HG03064 (cell line): ENCODE data around the gene POU3F1.
"Not testable (repeated sequence)": the region's sequence is repeated elsewhere in the genome, so short reads cannot be mapped to it uniquely, and the experiment has no call there.

Experiments used
- ATAC-seq: cut with Tn5 transposase; IDR thresholded peaks from one replicate; pipeline ENCODE4 v1.9.1; 2021; ENCODE audit warnings: low read depth; ENCODE audit not compliant: unreplicated experiment

The POU3F1 gene

GRCh38 chr1:38050397-38051078 is 3.9 kb upstream of the POU3F1 start:
- ATAC-seq = no peak

- no peak for ATAC-seq
Measured at GRCh38 chr1:38047603-38048141, 1.1 kb upstream of the POU3F1 start.

- peak; percentile 59 for ATAC-seq
Measured at GRCh38 chr1:38046884-38047602, 450 bp upstream of the POU3F1 start.

GRCh38 chr1:38045401-38046332 is 926 bp downstream of the POU3F1 start:
- no peak for ATAC-seq

DNA sequence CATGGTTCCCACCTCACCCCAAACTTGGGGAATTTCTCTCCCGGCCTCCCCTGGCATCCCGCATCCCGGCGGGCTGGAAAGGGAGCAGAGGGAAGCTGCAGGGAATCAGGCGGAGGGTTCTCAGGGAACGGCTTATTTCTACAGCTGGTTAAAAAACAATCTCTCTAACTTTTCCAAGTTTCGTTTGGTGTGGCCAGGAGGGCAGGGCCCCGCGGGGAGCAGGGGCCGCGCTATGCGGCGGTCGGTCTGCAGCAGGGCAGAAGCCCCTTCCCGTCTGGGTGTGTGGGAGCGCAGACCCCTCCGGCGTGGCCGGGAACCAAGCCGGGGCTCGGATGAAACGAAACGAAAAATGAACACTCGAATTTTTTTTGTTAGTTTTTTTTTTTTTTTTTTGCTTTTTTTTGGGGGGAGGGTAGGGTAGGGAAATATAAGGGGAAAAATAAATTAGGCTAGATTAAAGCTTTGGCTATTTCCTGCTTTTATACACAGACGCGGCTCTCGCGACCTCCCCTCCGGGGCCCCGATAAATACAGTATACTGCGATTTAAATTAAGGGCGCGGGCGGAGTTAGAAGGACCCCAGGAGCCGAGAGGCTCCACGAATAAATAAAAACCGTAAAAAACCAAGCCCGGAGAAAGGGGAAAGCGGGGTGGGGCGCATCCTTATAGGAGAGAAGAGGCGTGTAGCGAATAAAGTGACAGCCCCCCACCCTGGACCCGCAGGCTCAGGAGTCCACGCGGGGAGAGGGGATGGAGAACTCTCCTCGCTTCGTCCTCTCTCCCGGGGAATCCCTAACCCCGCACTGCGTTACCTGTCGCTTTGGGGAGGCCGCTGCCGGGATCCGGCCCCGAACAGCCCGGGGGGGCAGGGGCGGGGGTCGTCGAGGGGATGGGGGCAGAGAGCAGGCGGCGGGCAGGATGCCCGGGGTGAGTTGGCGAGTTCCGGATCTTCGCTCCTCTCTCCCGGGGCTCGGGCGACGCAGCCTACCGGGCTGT is 2.1 kb downstream of the POU3F1 start:
- ATAC-seq = no peak

DNA sequence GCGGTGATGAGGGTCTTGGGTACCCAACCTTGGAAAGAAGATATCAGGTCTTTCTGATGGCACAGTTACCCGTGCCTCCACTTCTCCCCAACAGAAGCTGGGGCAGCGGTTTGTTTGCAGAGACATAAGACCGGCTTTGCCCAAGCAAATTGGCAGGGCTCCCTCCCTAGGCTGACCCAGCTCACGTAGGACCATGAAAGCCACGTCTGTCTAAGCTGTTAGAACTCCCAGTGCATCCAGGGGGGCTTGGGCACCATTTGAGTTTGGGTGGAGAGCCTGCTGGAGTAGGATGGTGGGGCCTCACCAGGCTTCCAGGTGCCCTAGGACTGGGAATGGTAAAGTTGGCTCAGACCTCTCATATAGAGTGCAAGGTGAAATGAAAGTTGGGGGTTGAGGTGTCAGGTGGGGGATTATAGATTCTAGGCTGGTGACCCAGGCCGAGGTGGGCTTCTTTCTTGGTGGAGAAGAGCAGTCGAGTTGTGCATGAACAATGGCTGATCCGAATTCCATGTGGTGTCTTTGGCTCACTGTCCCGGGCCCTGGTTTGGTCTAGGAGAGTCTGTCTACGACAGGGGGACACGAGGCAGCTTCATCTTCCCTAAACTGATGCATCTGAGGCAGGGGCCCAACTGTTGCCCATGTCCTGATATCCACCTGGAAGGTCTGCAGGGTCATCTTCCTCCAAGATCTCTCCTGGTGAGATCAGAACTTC is 3.4 kb downstream of the POU3F1 start:
- no peak for ATAC-seq

- no peak for ATAC-seq
Measured at GRCh38 chr1:38041936-38042834, 4.4 kb downstream of the POU3F1 start.

DNA sequence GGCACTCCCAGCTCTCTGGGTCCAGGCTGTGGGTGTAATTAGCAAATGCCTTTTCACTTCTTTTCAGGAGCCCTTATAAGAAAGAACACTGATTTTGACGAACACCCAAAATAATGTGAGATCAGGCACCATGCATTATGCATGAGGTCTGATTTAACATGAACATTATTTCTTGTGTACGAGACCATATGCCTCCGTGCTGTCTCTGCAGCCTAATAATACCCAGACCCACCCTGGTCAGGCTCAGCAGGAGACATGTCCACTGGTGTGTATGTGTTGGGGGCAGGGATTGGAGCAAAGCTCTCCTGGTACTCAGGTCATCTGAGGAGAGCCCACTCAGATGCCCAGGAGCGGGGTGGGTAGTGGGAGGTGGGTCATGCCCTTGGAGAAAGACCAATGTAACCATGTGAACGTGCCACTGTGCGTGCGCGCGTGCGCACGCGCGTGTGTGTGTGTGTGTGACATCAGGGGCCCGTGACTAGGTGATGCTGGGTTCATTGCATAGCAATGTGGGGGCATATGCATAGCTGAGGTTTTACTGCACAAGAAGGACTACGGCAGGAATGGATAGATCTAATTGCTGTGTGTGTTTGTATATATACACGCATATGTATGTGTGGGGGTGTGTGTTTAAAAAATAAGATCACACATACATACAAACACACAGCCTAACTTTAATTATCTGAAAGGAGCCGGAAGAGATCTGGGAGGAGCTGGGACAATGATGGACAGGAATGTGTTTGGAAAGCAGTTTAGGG is 7.1 kb downstream of the POU3F1 start:
- no peak for ATAC-seq

DNA sequence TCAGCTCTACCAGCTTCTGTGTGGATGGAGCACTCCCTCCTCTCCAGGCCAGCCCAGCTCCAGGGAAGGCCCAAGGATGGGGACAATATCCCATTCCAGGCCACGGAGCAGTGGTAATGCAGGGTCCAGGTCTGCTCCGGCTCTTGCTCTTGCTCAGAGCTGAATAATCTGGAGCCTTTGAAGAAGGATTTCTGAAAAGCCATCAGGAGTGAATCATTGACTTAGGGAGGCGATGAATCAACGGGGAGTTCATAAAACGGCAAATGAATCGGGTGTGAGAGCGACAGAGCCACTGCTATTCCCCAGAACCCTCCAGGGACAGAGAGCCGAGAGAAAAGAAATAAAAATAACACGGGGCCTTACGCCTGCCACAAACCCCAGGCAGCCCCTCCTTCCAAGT is 7.7 kb downstream of the POU3F1 start:
- ATAC-seq = no peak

DNA sequence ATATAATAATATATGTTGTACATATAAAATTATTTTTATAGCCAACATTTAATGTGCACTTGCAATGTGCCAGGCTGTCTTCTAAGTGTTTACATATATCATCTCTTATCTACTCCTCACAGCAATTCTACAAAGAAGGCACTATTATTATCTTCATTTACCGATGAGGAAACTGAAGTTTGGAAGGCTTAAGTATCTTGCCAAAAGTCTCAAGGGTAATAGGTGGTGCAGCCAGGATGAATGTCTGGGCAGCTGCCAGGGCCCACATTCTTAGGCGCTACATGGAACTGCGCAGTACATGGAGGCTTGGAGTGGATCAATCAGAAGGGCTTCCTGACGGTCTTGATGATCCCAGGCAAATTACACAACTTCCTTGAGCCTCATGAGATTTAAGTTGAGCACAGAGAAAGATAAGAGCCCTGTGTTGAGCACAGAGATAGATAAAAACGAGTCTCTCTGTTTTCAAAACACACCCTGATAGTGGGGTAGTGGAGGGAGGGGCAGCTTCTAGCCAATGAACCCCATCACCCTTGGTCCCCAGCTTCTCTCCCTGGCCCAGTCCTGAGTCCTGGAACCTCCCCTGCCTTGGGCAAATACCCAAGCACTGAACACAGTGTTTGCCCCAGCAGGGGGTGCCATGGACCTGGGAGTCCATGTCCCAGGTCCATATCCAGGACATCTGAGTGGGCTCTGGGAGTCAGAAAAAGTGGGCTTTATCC is 9.2 kb downstream of the POU3F1 start:
- ATAC-seq = no peak

DNA sequence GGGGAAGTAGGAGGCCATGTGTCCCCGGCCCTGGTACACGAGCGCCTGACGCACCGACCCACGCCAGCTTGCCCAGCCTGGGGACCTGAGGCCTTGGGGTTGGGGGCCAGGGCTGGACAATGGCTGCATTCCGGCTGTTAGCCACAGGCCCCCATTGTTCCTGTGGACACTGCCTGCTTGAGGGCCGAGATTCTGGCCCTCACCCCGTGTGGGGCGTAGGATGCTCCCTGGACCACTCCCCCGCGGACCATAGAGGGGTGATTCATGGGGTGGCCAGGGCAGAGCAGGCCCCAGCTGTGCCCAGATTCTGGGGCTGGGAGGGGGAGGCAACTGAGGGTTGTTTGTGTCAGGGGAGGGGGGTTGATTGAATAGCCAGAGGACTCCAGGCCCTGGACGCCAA is 11.7 kb downstream of the POU3F1 start:
- no peak for ATAC-seq

DNA sequence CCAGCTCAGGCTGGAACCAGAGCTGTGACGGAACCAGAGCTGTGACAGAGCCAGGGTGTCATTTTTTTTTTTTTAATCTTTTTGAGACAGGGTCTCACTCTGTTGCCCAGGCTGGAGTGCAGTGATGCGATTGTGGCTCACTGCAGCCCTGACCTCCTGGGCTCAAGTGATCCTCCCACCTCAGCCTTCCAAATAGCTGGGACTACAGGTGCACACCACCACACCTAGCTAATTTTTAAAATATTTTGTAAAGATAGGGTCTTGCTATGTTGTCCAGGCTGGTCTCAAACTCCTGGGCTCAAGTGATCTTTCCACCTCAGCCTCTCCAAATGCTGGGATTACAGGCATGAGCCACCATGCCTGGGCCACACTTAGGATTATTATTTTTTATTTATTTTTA is 13.6 kb downstream of the POU3F1 start:
- ATAC-seq = not testable (repeated sequence)

GRCh38 chr1:38031513-38031866 is 15.1 kb downstream of the POU3F1 start:
- no peak for ATAC-seq

DNA sequence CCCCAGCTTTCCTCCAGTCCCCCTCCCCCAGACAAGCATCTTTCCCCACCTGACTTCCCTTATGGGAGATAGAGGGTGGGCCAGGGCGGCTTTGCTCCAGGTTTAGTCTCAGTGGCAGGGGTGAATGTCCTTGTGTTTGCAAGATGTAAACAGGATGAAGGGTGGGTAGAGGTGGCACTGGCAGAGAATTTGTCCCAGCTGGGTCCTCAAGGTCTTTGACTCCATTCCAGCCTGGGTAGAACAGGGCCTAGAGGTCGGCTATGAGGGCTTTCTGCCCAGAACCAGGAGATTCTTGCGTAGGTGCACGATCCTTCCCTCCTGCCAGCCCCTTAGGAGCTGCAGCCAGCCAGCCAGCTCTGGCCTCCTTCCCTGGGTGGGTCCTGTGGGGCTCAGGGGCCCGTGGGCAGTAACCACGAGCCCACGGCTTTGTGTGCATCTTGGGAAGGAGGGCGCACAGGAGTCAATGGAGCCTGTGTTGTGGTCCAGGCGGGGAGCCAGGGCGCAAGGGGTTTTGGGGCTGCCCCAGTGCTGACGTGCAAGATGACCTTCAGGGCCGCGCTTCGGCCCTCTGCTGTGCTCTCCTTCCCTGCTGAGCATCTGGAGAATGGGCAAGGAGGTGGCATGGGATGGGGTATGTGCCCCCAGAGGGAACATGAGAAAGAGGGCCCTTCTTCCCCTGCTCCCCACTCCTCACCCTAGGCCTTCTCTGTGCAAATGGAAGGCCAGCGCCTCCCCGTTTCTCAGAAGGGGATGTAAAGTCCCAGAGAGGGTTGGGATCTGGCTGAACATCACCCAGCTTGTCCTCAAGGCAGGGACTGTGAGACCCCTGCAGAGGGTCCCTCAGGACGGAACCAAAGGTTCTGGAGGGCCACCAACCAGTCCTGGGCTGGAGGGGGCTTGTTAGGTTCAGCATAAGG is 15.7 kb downstream of the POU3F1 start:
- no peak for ATAC-seq

DNA sequence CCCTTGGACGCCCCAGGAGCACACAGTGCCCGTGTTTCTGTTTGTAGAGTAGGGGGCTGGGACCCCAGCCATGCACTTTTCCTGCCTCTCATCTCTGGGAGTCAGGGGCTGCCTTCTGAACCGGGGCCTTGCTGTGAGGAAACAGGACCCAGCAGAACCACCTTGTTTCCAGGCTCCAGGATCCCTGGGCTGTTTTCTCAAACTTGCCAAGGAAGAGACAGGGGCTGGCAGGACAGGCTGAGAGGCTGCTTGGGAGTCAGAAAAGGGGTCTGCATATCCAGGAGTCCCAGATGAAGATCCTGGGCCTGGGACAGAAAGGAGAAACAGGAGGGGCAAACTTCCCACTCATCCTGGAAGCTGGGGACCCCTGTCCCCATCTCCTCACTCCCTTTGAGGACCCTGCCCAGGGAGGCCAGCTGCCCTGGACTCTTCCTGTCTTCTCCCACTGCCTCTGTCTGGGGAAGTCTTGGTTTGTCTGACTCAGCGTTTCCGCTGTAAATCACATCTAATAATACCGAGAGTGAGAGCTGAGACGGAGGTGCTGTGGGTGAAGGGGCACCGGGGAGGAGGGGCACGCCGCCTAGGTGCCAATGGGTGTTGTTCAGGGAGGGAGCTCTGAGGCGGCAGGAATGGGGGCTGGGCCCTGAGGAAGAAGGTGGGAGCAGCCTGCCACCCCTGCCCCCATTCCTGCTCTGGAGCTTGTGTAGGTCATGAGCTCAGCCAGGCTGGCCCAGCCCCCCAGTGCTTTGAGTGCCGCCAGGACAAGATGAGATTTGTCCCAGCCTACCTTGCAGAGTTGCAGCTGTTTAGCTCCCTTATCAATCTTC is 16.7 kb downstream of the POU3F1 start:
- no peak for ATAC-seq
